Gastroesophageal sphincter (tissue), 4 donors: ENCODE measurements around the gene PCSK5. TPM values are rescaled to one million over a fixed set of nuclear protein-coding genes. Genes with fewer than 3 reads are reported as not detected.

Experiments
- ATAC-seq: fragments of 150-250 bp; one replicate; pipeline ENCODE4 v1.9.1; 2016; ENCODE audit warnings: mild to moderate bottlenecking, moderate library complexity
- H3K27ac ChIP-seq, 4 donors: fragments of 200-600 bp; sonication (generic) in 3 of 4; 1 replicate in 3 of 4; 2 replicates in 1 of 4; pipeline ENCODE4 v1.5.1; 2016 to 2019
- H3K27me3 ChIP-seq: fragments of 200-600 bp; sonication (generic); one replicate; pipeline ENCODE4 v1.5.1; 2019
- H3K36me3 ChIP-seq, 2 donors: fragments of 200-600 bp; sonication (generic); one replicate each; pipeline ENCODE4 v1.5.1; 2019; ENCODE audit warnings: control low read depth in 1 of 2
- H3K4me1 ChIP-seq, 3 donors: fragments of 200-600 bp; sonication (generic); 1 replicate in 2 of 3; 2 replicates in 1 of 3; pipeline ENCODE4 v1.5.1; 2016 to 2019; ENCODE audit warnings: control low read depth in 2 of 3
- H3K4me3 ChIP-seq, 2 donors: fragments of 200-600 bp; sonication (generic); one replicate each; pipeline ENCODE4 v1.5.1; 2019; ENCODE audit warnings: mild to moderate bottlenecking in 1 of 2, moderate library complexity in 1 of 2
- H3K9me3 ChIP-seq, 3 donors: fragments of 200-600 bp; sonication (generic); one replicate each; pipeline ENCODE4 v1.5.1; 2017 to 2019; ENCODE audit warnings: control low read depth in 2 of 3
- CTCF ChIP-seq, 4 experiments: fragments of 200-600 bp in 2 of 4; fragments of 450-650 bp in 2 of 4; sonication (generic) in 1 of 4; IDR thresholded peaks; one replicate each; pipeline ENCODE4 v1.5.1; 2017 to 2019; ENCODE audit warnings: antibody characterized with exemption in 4 of 4, mild to moderate bottlenecking in 2 of 4, moderate library complexity in 2 of 4
- EP300 ChIP-seq: sonication (generic); formaldehyde crosslinking; IDR thresholded peaks from one replicate; pipeline ENCODE4 v1.6.1; 2017; ENCODE audit warnings: antibody characterized with exemption, mild to moderate bottlenecking
- POLR2A ChIP-seq, 2 donors: fragments of 450-650 bp; IDR thresholded peaks; one replicate each; pipeline ENCODE4 v1.6.1; 2017; ENCODE audit warnings: antibody characterized with exemption in 2 of 2, mild to moderate bottlenecking in 2 of 2, moderate library complexity in 1 of 2
- POLR2AphosphoS5 ChIP-seq: sonication (generic); formaldehyde crosslinking; IDR thresholded peaks from one replicate; pipeline ENCODE4 v1.6.1; 2017; ENCODE audit warnings: antibody characterized with exemption
- WGBS, 2 donors: methylation state at CpG; one replicate each; pipeline ENCODE4 v1.1.5; 2018; ENCODE audit warnings: low coverage in 1 of 2; 5-methylcytosine and 5-hydroxymethylcytosine counted together
- total RNA-seq, 4 donors: library from RNA; depleted of rRNA; stranded (reverse); fragments of >200 nt; gene quantifications; one replicate each; pipeline ENCODE4 v1.1.0, GENCODE V29; 2016

Gene PCSK5
- total RNA-seq, 4 donors from 2014 or later: 20.1 to 37.3 (median 28.1) TPM

- 3 to 8% methylated on average over 5 of the region's 5 CpGs for WGBS, 2 donors
Observed at GRCh38 chr9:76135902-76136301, 245.4 kb downstream of the PCSK5 start.

GRCh38 chr9:76136986-76137385 is 246.5 kb downstream of the PCSK5 start:
- H3K4me3 ChIP-seq: no peak overlapping the region
- peaks cover 3 to 18% (median 5%) of the 10 kb centered on the region in 3 donors for H3K4me1 ChIP-seq
- no peaks in the 10 kb centered on the region for H3K36me3 ChIP-seq
- H3K27ac ChIP-seq: peak overlapping the region in 1 of 4 donors; percentile 38
- WGBS, 2 donors: 0 to 14% methylated on average over 1 of the region's 1 CpG
- TF ChIP-seq POLR2A (IDR thresholded peaks at IDR 0.05): no peak
- H3K27me3 ChIP-seq: no peaks in the 10 kb centered on the region
- peak; percentile 71 for ATAC-seq
- H3K9me3 ChIP-seq: no peaks in the 10 kb centered on the region

More at GRCh38 chr9:76135902-76136301, 245.4 kb downstream of the PCSK5 start:
- no peak for ATAC-seq
- Histone ChIP-seq H3K9me3 (no peaks in the 10 kb centered on the region), H3K4me1 (peaks cover 3 to 18% (median 5%) of the 10 kb centered on the region in 3 donors), H3K4me3 (no peak overlapping the region), H3K27me3 (no peaks in the 10 kb centered on the region), H3K27ac (peak overlapping the region in 1 of 4 donors; percentile 2), H3K36me3 (no peaks in the 10 kb centered on the region)
- TF ChIP-seq CTCF (IDR thresholded peaks at IDR 0.05): no peak
- TF ChIP-seq POLR2A (IDR thresholded peaks at IDR 0.05): no peak
- TF ChIP-seq POLR2AphosphoS5: no peak
- no peak for TF ChIP-seq EP300

- ATAC-seq: no peak
- Histone ChIP-seq H3K27ac (no peak overlapping the region), H3K27me3 (no peaks in the 10 kb centered on the region), H3K36me3 (no peaks in the 10 kb centered on the region), H3K9me3 (no peaks in the 10 kb centered on the region), H3K4me3 (no peak overlapping the region), H3K4me1 (peaks cover 3 to 18% (median 5%) of the 10 kb centered on the region in 3 donors)
- 90 to 91% methylated on average over 5 of the region's 5 CpGs for WGBS, 2 donors
- TF ChIP-seq EP300 (no peak), POLR2AphosphoS5 (no peak), CTCF (IDR thresholded peaks at IDR 0.05) (no peak), POLR2A (IDR thresholded peaks at IDR 0.05) (no peak)
Observed at GRCh38 chr9:76137931-76138330, 247.5 kb downstream of the PCSK5 start.

GRCh38 chr9:76138360-76138759 is 247.9 kb downstream of the PCSK5 start:
- no peaks in the 10 kb centered on the region for H3K27me3 ChIP-seq
- no peak overlapping the region for H3K27ac ChIP-seq
- no peaks in the 10 kb centered on the region for H3K9me3 ChIP-seq
- WGBS, 2 donors: 75 to 96% methylated on average over 3 to 4 of the region's 4 CpGs
- TF ChIP-seq CTCF (IDR thresholded peaks at IDR 0.05): no peak
- no peak for TF ChIP-seq POLR2AphosphoS5
- TF ChIP-seq POLR2A (IDR thresholded peaks at IDR 0.05): no peak
- TF ChIP-seq EP300: no peak
- H3K4me3 ChIP-seq: no peak overlapping the region
- no peaks in the 10 kb centered on the region for H3K36me3 ChIP-seq
- no peak for ATAC-seq
- H3K4me1 ChIP-seq: peaks cover 3 to 18% (median 5%) of the 10 kb centered on the region in 3 donors

- Histone ChIP-seq H3K4me3 (no peak overlapping the region), H3K27ac (no peak overlapping the region), H3K36me3 (no peaks in the 10 kb centered on the region), H3K4me1 (no peaks in the 10 kb centered on the region), H3K27me3 (no peaks in the 10 kb centered on the region), H3K9me3 (no peaks in the 10 kb centered on the region)
- 73 to 78% methylated on average over 4 to 5 of the region's 5 CpGs for WGBS, 2 donors
- TF ChIP-seq POLR2AphosphoS5 (no peak), EP300 (no peak), CTCF (IDR thresholded peaks at IDR 0.05) (no peak), POLR2A (IDR thresholded peaks at IDR 0.05) (no peak)
- no peak for ATAC-seq
Observed at GRCh38 chr9:76143834-76144233, 253.4 kb downstream of the PCSK5 start.
